ENCODE data around the gene TMBIM4.

Gene TMBIM4

GRCh38 chr12:66132408-66132807, 37.4 kb downstream of the TMBIM4 start:
- peak overlapping the region in 1 of 2 donors; percentile 92 for H3K4me3 Mint-ChIP-seq
- no peaks in the 10 kb centered on the region for H3K9me3 Mint-ChIP-seq
- ATAC-seq (no peak), DNase-seq (no peak)
- H3K27ac Mint-ChIP-seq = no peak overlapping the region
- no peaks in the 10 kb centered on the region for H3K27me3 Mint-ChIP-seq
- peaks cover 41% of the 10 kb centered on the region for H3K4me1 Mint-ChIP-seq

- peak overlapping the region; percentile 87 to 92 for H3K4me3 Mint-ChIP-seq
- peaks cover 48% of the 10 kb centered on the region for H3K4me1 Mint-ChIP-seq
- no peaks in the 10 kb centered on the region for H3K9me3 Mint-ChIP-seq
- no peaks in the 10 kb centered on the region for H3K27me3 Mint-ChIP-seq
- DNase-seq = no peak
- peak; percentile 83 for ATAC-seq
- H3K27ac Mint-ChIP-seq = peak overlapping the region; percentile 97 to 98
These were observed 38.6 kb downstream of the TMBIM4 start for GRCh38 chr12:66131067-66131688.

GRCh38 chr12:66130267-66131066, 39.3 kb downstream of the TMBIM4 start, which contains the start of gene LLPH:
TSS of gene LLPH (minus strand) at chr12:66130750. CDS start at chr12:66129106, 1,644 bp downstream.
- Mint-ChIP-seq H3K4me1 (peaks cover 53% of the 10 kb centered on the region), H3K4me3 (peak within 1 kb of the TSS; percentile 87 to 92), H3K27ac (peak within 1 kb of the TSS; percentile 97 to 98), H3K9me3 (no peaks in the 10 kb centered on the region), H3K27me3 (no peaks in the 10 kb centered on the region)
- DNase-seq (peak; percentile 82 to 92), ATAC-seq (peak; percentile 96)

GRCh38 chr12:66129934-66130266, 39.9 kb downstream of the TMBIM4 start:
- Mint-ChIP-seq H3K9me3 (no peaks in the 10 kb centered on the region), H3K4me1 (peaks cover 59% of the 10 kb centered on the region), H3K27ac (peak overlapping the region; percentile 97 to 98), H3K27me3 (no peaks in the 10 kb centered on the region), H3K4me3 (peak overlapping the region; percentile 87 to 92)
- ATAC-seq = peak; percentile 13
- peak in 1 of 2 donors; percentile 13 for DNase-seq

- Mint-ChIP-seq H3K27ac (no peak overlapping the region), H3K4me1 (peaks cover 55% of the 10 kb centered on the region), H3K27me3 (no peaks in the 10 kb centered on the region), H3K4me3 (no peak overlapping the region), H3K9me3 (no peaks in the 10 kb centered on the region)
- no peak for ATAC-seq
- no peak for DNase-seq
These were observed 42.1 kb downstream of the TMBIM4 start for GRCh38 chr12:66127650-66128049.

GRCh38 chr12:66120477-66120876, 49.3 kb downstream of the TMBIM4 start:
- Mint-ChIP-seq H3K9me3 (no peaks in the 10 kb centered on the region), H3K27ac (no peak overlapping the region), H3K4me3 (no peak overlapping the region), H3K27me3 (no peaks in the 10 kb centered on the region), H3K4me1 (peaks cover 17% of the 10 kb centered on the region)
- no peak for DNase-seq
- no peak for ATAC-seq

- no peaks in the 10 kb centered on the region for H3K27me3 Mint-ChIP-seq
- no peak for DNase-seq
- no peak overlapping the region for H3K4me3 Mint-ChIP-seq
- H3K27ac Mint-ChIP-seq = no peak overlapping the region
- peaks cover 10% of the 10 kb centered on the region for H3K4me1 Mint-ChIP-seq
- no peaks in the 10 kb centered on the region for H3K9me3 Mint-ChIP-seq
- peak; percentile 60 for ATAC-seq
These were observed 49.9 kb downstream of the TMBIM4 start for GRCh38 chr12:66119870-66120241.

- H3K27me3 Mint-ChIP-seq = no peaks in the 10 kb centered on the region
- no peak for DNase-seq
- no peak overlapping the region for H3K4me3 Mint-ChIP-seq
- H3K4me1 Mint-ChIP-seq = peaks cover 10% of the 10 kb centered on the region
- ATAC-seq = no peak
- no peaks in the 10 kb centered on the region for H3K9me3 Mint-ChIP-seq
- no peak overlapping the region for H3K27ac Mint-ChIP-seq
These were observed 50.4 kb downstream of the TMBIM4 start for GRCh38 chr12:66119229-66119869.

- H3K27me3 Mint-ChIP-seq = no peaks in the 10 kb centered on the region
- no peak overlapping the region for H3K27ac Mint-ChIP-seq
- ATAC-seq (peak; percentile 53), DNase-seq (no peak)
- H3K4me3 Mint-ChIP-seq = no peak overlapping the region
- H3K4me1 Mint-ChIP-seq = peaks cover 17% of the 10 kb centered on the region
- H3K9me3 Mint-ChIP-seq = no peaks in the 10 kb centered on the region
These were observed 51.4 kb downstream of the TMBIM4 start for GRCh38 chr12:66118240-66118891.

- H3K4me1 Mint-ChIP-seq = peaks cover 17% of the 10 kb centered on the region
- no peak for DNase-seq
- H3K27ac Mint-ChIP-seq = no peak overlapping the region
- no peak for ATAC-seq
- no peaks in the 10 kb centered on the region for H3K9me3 Mint-ChIP-seq
- no peaks in the 10 kb centered on the region for H3K27me3 Mint-ChIP-seq
- no peak overlapping the region for H3K4me3 Mint-ChIP-seq
These were observed 52.6 kb downstream of the TMBIM4 start for GRCh38 chr12:66117242-66117641.

GRCh38 chr12:66115071-66115600, 54.7 kb downstream of the TMBIM4 start:
- Mint-ChIP-seq H3K27ac (no peak overlapping the region), H3K9me3 (no peaks in the 10 kb centered on the region), H3K4me3 (no peak overlapping the region), H3K27me3 (no peaks in the 10 kb centered on the region), H3K4me1 (peaks cover 15% of the 10 kb centered on the region)
- no peak for DNase-seq
- ATAC-seq = no peak

- no peak overlapping the region for H3K4me3 Mint-ChIP-seq
- H3K4me1 Mint-ChIP-seq = peaks cover 8% of the 10 kb centered on the region
- no peak overlapping the region for H3K27ac Mint-ChIP-seq
- ATAC-seq (no peak), DNase-seq (no peak)
- no peaks in the 10 kb centered on the region for H3K27me3 Mint-ChIP-seq
- no peaks in the 10 kb centered on the region for H3K9me3 Mint-ChIP-seq
These were observed 56.3 kb downstream of the TMBIM4 start for GRCh38 chr12:66113471-66113870.

GRCh38 chr12:66111605-66112004, 58.2 kb downstream of the TMBIM4 start:
- no peaks in the 10 kb centered on the region for H3K9me3 Mint-ChIP-seq
- H3K27ac Mint-ChIP-seq = peak overlapping the region in 1 of 2 donors; percentile 5
- no peaks in the 10 kb centered on the region for H3K27me3 Mint-ChIP-seq
- ATAC-seq = no peak
- peaks cover 16% of the 10 kb centered on the region for H3K4me1 Mint-ChIP-seq
- H3K4me3 Mint-ChIP-seq = no peak overlapping the region
- DNase-seq = no peak

- Mint-ChIP-seq H3K4me1 (peaks cover 12% of the 10 kb centered on the region), H3K27ac (no peak overlapping the region)
These were observed 60.7 kb downstream of the TMBIM4 start for GRCh38 chr12:66109056-66109455.

GRCh38 chr12:66108386-66108785, 61.4 kb downstream of the TMBIM4 start:
- Mint-ChIP-seq H3K4me3 (no peak overlapping the region), H3K27ac (peak overlapping the region in 1 of 2 donors; percentile 24), H3K4me1 (peaks cover 8% of the 10 kb centered on the region), H3K9me3 (no peaks in the 10 kb centered on the region), H3K27me3 (no peaks in the 10 kb centered on the region)
- DNase-seq (no peak), ATAC-seq (no peak)

More at GRCh38 chr12:66109056-66109455, 60.7 kb downstream of the TMBIM4 start:
- DNase-seq (no peak), ATAC-seq (no peak)
- Mint-ChIP-seq H3K9me3 (no peaks in the 10 kb centered on the region), H3K4me3 (no peak overlapping the region), H3K27me3 (no peaks in the 10 kb centered on the region)
